GM23338 (cell line): ENCODE data around the gene RIC1. TPM values are rescaled to one million over a fixed set of nuclear protein-coding genes. Genes with fewer than 3 reads are reported as not detected.

Experiments used
- ATAC-seq: fragments of 200-7000 bp; cut with Tn5 transposase; 3 replicates; pipeline ENCODE4 v1.9.1; 2020
- DNase-seq: peaks from one replicate; pipeline ENCODE4 v3.0.0-alpha.2; 2015; ENCODE audit warnings: low spot score
- H2AFZ ChIP-seq: fragments of 200-600 bp; sonication (generic); 2 replicates; pipeline ENCODE4 v1.8.0; 2016; ENCODE audit warnings: antibody characterized with exemption, mild to moderate bottlenecking, moderate library complexity
- H3F3A ChIP-seq: fragments of 200-600 bp; sonication (generic); replicated peaks from 2 replicates; pipeline ENCODE4 v1.8.0; 2017; ENCODE audit warnings: antibody characterized with exemption, mixed run types, low read depth
- H3K27ac ChIP-seq: fragments of 200-600 bp; sonication (generic); 2 replicates; pipeline ENCODE4 v1.6.1; 2016; ENCODE audit warnings: low read depth
- H3K27me3 ChIP-seq: fragments of 200-600 bp; sonication (generic); 2 replicates; pipeline ENCODE4 v1.8.0; 2016; ENCODE audit warnings: mild to moderate bottlenecking, mixed run types, moderate library complexity; ENCODE audit not compliant: insufficient read depth
- H3K36me3 ChIP-seq: fragments of 200-600 bp; sonication (generic); 2 replicates; pipeline ENCODE4 v1.8.0; 2016; ENCODE audit warnings: mild to moderate bottlenecking; ENCODE audit not compliant: insufficient read depth
- H3K4me1 ChIP-seq: fragments of 200-600 bp; sonication (generic); 2 replicates; pipeline ENCODE4 v1.8.0; 2016; ENCODE audit warnings: mild to moderate bottlenecking, moderate library complexity; ENCODE audit not compliant: insufficient read depth
- H3K4me2 ChIP-seq: fragments of 200-600 bp; sonication (generic); 2 replicates; pipeline ENCODE4 v1.7.1; 2017; ENCODE audit warnings: mixed run types
- H3K4me3 ChIP-seq: fragments of 200-600 bp; sonication (generic); 2 replicates; pipeline ENCODE4 v1.6.1; 2016; ENCODE audit warnings: mixed run types
- H3K79me2 ChIP-seq: fragments of 200-600 bp; sonication (generic); replicated peaks from 2 replicates; pipeline ENCODE4 v1.8.0; 2017; ENCODE audit warnings: mild to moderate bottlenecking; ENCODE audit not compliant: insufficient read depth
- H3K9me2 ChIP-seq: fragments of 200-600 bp; sonication (generic); 2 replicates; pipeline ENCODE4 v1.8.0; 2017; ENCODE audit not compliant: insufficient read depth
- H4K20me1 ChIP-seq: fragments of 200-600 bp; sonication (generic); replicated peaks from 2 replicates; pipeline ENCODE4 v1.8.0; 2017; ENCODE audit warnings: mild to moderate bottlenecking; ENCODE audit not compliant: insufficient read depth
- H3K27ac Mint-ChIP-seq: 2 replicates; pipeline ENCODE4 v1.8.0; 2020; ENCODE audit warnings: inconsistent platforms, mild to moderate bottlenecking, moderate library complexity, mixed read lengths
- H3K27me3 Mint-ChIP-seq: 3 replicates; pipeline ENCODE4 v1.8.0; 2022; ENCODE audit warnings: low read depth, mild to moderate bottlenecking, moderate library complexity, mixed read lengths, inconsistent platforms; ENCODE audit not compliant: insufficient read depth, poor library complexity
- H3K36me3 Mint-ChIP-seq: 3 replicates; pipeline ENCODE4 v1.8.0; 2021; ENCODE audit warnings: low read depth, mild to moderate bottlenecking, inconsistent platforms, moderate library complexity, mixed read lengths
- H3K4me1 Mint-ChIP-seq: 3 replicates; pipeline ENCODE4 v1.8.0; 2020; ENCODE audit warnings: mild to moderate bottlenecking, inconsistent platforms, mixed read lengths
- H3K4me3 Mint-ChIP-seq: 3 replicates; pipeline ENCODE4 v1.8.0; 2021; ENCODE audit warnings: moderate library complexity, mild to moderate bottlenecking, inconsistent platforms, mixed read lengths
- H3K9me3 Mint-ChIP-seq: 3 replicates; pipeline ENCODE4 v1.8.0; 2020; ENCODE audit warnings: moderate library complexity, mild to moderate bottlenecking, inconsistent platforms, mixed read lengths
- EZH2phosphoT487 ChIP-seq: fragments of 200-600 bp; sonication (generic); IDR thresholded peaks from one replicate; pipeline ENCODE4 v1.8.1; 2018; ENCODE audit warnings: antibody characterized with exemption; ENCODE audit not compliant: unreplicated experiment
- ZNF114 ChIP-seq: fragments of 250-450 bp; sonication (Bioruptor Pico); IDR thresholded peaks from 2 replicates; pipeline ENCODE4 v1.5.0; 2020; ENCODE audit warnings: mild to moderate bottlenecking, moderate library complexity
- polyA plus RNA-seq: library from polyadenylated mRNA; unstranded; fragments of >200 nt; fragmentation: Nextera tagmentation; extraction: Ambion mirVana; gene quantifications from 2 replicates; pipeline ENCODE4 v1.2.1, GENCODE V29; 2016
- total RNA-seq: library from RNA; depleted of rRNA; stranded (reverse); fragments of >200 nt; shearing (Covaris generic); gene quantifications from 2 replicates; pipeline ENCODE4 v1.2.3, GENCODE V29; 2014
- TF ChIP-seq, protein P1 (sequence below), 2 experiments: fragments of 200-600 bp in 1 of 2; sonication (generic) in 1 of 2; conservative IDR thresholded peaks; 2 replicates each; pipeline versions ENCODE4 v1.5.1 to v1.6.1; 2016 to 2017; ENCODE audit warnings: antibody characterized with exemption in 2 of 2, low read depth in 2 of 2, mild to moderate bottlenecking in 2 of 2, moderate library complexity in 1 of 2
- TF ChIP-seq, protein P2 (sequence below): IDR thresholded peaks from 2 replicates; pipeline ENCODE4 v1.6.1; 2016; ENCODE audit warnings: antibody characterized with exemption
- TF ChIP-seq, protein P3 (sequence below): fragments of 250-450 bp; sonication (Bioruptor Pico); IDR thresholded peaks from 2 replicates; pipeline ENCODE4 v1.5.0; 2020; ENCODE audit warnings: mild to moderate bottlenecking, moderate library complexity

RIC1 gene
- total and polyA plus RNA-seq, 2 experiments from 2014 or later = 7.8 to 34.9 TPM

DNA sequence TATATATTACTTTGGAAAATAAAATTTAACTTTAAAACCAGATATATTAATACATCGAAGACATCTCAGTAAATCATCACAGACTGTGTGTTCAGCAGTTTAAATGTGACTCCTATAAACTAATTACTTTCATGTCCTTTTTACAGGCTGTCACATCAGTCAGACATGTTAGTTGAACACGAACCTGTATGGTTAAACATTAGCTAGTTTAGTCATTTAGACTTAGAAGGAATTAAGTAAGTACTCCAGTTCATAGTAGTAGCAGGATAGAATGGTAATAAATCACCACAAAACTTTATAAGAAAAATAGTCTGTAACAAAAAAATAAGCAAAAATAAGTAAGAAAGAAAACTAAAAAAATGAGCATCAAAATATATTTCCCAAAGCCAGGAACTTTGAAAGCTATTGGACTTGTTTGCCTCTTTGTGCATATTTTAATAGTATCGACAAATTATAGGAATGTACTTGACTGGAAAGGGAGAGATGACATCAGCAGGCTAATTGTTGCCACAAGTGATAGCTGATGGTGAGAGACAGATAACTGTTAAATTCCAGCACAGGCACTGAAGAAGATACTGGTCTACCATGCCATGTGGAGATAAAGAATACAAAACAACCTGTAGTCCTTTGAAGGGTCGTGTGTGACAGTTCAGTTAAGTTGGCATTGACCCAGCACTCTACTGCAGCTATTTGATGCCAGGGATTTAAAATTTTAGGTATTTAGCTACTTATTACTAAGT is 83.9 kb downstream of the RIC1 start (continued):
- TF ChIP-seq, protein P1, sequence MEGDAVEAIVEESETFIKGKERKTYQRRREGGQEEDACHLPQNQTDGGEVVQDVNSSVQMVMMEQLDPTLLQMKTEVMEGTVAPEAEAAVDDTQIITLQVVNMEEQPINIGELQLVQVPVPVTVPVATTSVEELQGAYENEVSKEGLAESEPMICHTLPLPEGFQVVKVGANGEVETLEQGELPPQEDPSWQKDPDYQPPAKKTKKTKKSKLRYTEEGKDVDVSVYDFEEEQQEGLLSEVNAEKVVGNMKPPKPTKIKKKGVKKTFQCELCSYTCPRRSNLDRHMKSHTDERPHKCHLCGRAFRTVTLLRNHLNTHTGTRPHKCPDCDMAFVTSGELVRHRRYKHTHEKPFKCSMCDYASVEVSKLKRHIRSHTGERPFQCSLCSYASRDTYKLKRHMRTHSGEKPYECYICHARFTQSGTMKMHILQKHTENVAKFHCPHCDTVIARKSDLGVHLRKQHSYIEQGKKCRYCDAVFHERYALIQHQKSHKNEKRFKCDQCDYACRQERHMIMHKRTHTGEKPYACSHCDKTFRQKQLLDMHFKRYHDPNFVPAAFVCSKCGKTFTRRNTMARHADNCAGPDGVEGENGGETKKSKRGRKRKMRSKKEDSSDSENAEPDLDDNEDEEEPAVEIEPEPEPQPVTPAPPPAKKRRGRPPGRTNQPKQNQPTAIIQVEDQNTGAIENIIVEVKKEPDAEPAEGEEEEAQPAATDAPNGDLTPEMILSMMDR (conservative IDR thresholded peaks at IDR 0.05; ENCODE audit: low read depth in 2 of 2) = no peak
- no peak for TF ChIP-seq EZH2phosphoT487
- TF ChIP-seq, protein P2, sequence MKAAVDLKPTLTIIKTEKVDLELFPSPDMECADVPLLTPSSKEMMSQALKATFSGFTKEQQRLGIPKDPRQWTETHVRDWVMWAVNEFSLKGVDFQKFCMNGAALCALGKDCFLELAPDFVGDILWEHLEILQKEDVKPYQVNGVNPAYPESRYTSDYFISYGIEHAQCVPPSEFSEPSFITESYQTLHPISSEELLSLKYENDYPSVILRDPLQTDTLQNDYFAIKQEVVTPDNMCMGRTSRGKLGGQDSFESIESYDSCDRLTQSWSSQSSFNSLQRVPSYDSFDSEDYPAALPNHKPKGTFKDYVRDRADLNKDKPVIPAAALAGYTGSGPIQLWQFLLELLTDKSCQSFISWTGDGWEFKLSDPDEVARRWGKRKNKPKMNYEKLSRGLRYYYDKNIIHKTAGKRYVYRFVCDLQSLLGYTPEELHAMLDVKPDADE = no peak
- TF ChIP-seq ZNF114 (CRISPR knock-in tag) = no peak

DNA sequence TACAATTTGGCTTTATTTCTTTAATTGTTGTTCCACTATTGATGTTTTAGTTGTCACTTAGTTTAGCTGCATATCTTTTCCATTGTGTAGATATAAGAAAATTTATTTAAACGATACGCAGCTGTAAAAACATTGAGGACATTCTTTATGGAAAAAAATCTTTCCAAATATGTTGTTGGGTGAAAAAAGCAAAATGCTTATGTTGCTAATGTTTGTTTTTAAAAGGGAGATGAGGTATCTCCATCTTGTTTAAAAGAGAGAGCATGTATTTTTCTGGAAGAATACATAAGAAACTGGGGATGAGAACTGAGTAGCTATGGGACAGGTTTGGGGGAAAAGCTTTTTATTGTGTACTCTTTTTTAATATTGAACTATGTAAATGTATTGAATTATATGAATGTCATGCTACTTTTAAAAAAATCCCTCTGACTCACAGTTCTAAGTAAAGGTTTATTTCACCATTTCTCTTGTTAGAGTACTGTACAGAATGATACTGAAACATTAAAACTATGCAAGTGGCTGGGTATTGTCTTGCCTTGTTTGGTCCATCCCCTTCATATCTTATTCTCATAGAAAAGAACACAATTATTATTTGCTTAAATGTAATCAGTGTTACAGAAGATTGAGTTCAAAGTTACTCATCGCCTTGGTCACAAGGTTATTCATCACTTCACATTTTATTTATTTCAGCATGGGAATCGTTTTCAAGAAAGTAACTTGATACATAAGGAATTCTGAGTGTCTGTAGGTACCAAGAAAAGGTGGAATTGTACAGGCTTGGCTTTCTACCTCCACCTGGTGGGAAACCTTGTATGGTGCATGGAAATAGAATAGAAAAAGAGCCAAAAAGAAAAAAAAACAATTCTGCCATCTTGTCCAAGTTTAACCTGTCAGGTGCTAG is 85.8 kb downstream of the RIC1 start:
- Histone ChIP-seq H2AFZ (no peak overlapping the region), H3K36me3 (no peaks in the 10 kb centered on the region), H3K4me1 (no peaks in the 10 kb centered on the region), H3K9me2 (no peaks in the 10 kb centered on the region), H3K4me2 (no peak overlapping the region), H3F3A (no peaks in the 10 kb centered on the region), H3K27ac (no peak overlapping the region), H4K20me1 (no peaks in the 10 kb centered on the region; the same call in 1 of the 2 replicates), H3K79me2 (no peaks in the 10 kb centered on the region), H3K4me3 (no peak overlapping the region), H3K27me3 (no peaks in the 10 kb centered on the region)
- H3K36me3 Mint-ChIP-seq = peaks cover 43% of the 10 kb centered on the region
- no peak overlapping the region for H3K27ac Mint-ChIP-seq
- no peaks in the 10 kb centered on the region for H3K27me3 Mint-ChIP-seq
- no peak overlapping the region for H3K4me3 Mint-ChIP-seq
- peaks cover 4% of the 10 kb centered on the region; the same call in 1 of the 3 replicates for H3K9me3 Mint-ChIP-seq
- H3K4me1 Mint-ChIP-seq = no peaks in the 10 kb centered on the region
- TF ChIP-seq, protein P1 (conservative IDR thresholded peaks at IDR 0.05; ENCODE audit: low read depth in 2 of 2) = peak; percentile 49 to 60
- TF ChIP-seq, protein P3, sequence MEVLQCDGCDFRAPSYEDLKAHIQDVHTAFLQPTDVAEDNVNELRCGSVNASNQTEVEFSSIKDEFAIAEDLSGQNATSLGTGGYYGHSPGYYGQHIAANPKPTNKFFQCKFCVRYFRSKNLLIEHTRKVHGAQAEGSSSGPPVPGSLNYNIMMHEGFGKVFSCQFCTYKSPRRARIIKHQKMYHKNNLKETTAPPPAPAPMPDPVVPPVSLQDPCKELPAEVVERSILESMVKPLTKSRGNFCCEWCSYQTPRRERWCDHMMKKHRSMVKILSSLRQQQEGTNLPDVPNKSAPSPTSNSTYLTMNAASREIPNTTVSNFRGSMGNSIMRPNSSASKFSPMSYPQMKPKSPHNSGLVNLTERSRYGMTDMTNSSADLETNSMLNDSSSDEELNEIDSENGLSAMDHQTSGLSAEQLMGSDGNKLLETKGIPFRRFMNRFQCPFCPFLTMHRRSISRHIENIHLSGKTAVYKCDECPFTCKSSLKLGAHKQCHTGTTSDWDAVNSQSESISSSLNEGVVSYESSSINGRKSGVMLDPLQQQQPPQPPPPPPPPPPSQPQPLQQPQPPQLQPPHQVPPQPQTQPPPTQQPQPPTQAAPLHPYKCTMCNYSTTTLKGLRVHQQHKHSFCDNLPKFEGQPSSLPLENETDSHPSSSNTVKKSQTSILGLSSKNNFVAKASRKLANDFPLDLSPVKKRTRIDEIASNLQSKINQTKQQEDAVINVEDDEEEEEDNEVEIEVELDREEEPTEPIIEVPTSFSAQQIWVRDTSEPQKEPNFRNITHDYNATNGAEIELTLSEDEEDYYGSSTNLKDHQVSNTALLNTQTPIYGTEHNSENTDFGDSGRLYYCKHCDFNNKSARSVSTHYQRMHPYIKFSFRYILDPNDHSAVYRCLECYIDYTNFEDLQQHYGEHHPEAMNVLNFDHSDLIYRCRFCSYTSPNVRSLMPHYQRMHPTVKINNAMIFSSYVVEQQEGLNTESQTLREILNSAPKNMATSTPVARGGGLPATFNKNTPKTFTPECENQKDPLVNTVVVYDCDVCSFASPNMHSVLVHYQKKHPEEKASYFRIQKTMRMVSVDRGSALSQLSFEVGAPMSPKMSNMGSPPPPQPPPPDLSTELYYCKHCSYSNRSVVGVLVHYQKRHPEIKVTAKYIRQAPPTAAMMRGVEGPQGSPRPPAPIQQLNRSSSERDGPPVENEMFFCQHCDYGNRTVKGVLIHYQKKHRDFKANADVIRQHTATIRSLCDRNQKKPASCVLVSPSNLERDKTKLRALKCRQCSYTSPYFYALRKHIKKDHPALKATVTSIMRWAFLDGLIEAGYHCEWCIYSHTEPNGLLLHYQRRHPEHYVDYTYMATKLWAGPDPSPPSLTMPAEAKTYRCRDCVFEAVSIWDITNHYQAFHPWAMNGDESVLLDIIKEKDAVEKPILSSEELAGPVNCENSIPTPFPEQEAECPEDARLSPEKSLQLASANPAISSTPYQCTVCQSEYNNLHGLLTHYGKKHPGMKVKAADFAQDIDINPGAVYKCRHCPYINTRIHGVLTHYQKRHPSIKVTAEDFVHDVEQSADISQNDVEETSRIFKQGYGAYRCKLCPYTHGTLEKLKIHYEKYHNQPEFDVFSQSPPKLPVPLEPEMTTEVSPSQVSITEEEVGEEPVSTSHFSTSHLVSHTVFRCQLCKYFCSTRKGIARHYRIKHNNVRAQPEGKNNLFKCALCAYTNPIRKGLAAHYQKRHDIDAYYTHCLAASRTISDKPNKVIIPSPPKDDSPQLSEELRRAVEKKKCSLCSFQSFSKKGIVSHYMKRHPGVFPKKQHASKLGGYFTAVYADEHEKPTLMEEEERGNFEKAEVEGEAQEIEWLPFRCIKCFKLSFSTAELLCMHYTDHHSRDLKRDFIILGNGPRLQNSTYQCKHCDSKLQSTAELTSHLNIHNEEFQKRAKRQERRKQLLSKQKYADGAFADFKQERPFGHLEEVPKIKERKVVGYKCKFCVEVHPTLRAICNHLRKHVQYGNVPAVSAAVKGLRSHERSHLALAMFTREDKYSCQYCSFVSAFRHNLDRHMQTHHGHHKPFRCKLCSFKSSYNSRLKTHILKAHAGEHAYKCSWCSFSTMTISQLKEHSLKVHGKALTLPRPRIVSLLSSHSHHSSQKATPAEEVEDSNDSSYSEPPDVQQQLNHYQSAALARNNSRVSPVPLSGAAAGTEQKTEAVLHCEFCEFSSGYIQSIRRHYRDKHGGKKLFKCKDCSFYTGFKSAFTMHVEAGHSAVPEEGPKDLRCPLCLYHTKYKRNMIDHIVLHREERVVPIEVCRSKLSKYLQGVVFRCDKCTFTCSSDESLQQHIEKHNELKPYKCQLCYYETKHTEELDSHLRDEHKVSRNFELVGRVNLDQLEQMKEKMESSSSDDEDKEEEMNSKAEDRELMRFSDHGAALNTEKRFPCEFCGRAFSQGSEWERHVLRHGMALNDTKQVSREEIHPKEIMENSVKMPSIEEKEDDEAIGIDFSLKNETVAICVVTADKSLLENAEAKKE (CRISPR knock-in tag) = no peak
- ATAC-seq = peak; percentile 32; the same call in 1 of the 3 replicates
- peak; percentile 67 for DNase-seq
